Body of pancreas (tissue), 4 donors: ENCODE data around the gene KIF16B. TPM values are rescaled to one million over a fixed set of nuclear protein-coding genes. Genes with fewer than 3 reads are reported as not detected.
"Not testable (repeated sequence)": the region's sequence is repeated elsewhere in the genome, so short reads cannot be mapped to it uniquely, and the experiment has no call there.

ENCODE experiments used
- ATAC-seq: fragments of 150-250 bp; one replicate; pipeline ENCODE4 v1.9.1; 2016
- DNase-seq, 4 donors: peaks; one replicate each; pipeline ENCODE4 v3.0.0-alpha.2; 2019
- H3K27ac ChIP-seq, 4 donors: fragments of 200-600 bp; sonication (generic); 1 replicate in 3 of 4; 2 replicates in 1 of 4; pipeline versions ENCODE4 v1.5.1 to v1.6.1; 2016 to 2019; ENCODE audit warnings: mild to moderate bottlenecking in 1 of 4, mixed read lengths in 1 of 4, moderate library complexity in 1 of 4
- H3K27me3 ChIP-seq, 2 donors: fragments of 200-600 bp; sonication (generic); one replicate each; pipeline ENCODE4 v1.6.0; 2016; ENCODE audit warnings: mild to moderate bottlenecking in 1 of 2
- H3K36me3 ChIP-seq, 2 donors: fragments of 200-600 bp; sonication (generic); replicated peaks in 1 of 2; 2 replicates each; pipeline ENCODE4 v1.5.1; 2016; ENCODE audit warnings: low read depth in 2 of 2; ENCODE audit not compliant: insufficient read depth in 1 of 2
- H3K4me1 ChIP-seq: fragments of 200-600 bp; sonication (generic); one replicate; pipeline ENCODE4 v1.6.0; 2016
- H3K4me3 ChIP-seq, 2 donors: fragments of 200-600 bp; sonication (generic); 1 replicate in 1 of 2; 2 replicates in 1 of 2; pipeline ENCODE4 v1.5.1; 2016 to 2019
- H3K9me3 ChIP-seq, 3 donors: fragments of 200-600 bp; sonication (generic); 1 replicate in 2 of 3; 2 replicates in 1 of 3; pipeline ENCODE4 v1.5.1; 2016
- CTCF ChIP-seq, 7 experiments: fragments of 450-650 bp in 4 of 7; fragments of 200-600 bp in 3 of 7; sonication (generic) in 3 of 7; IDR thresholded peaks; one replicate each; pipeline ENCODE4 v1.5.1; 2016 to 2019; ENCODE audit warnings: antibody characterized with exemption in 7 of 7
- POLR2A ChIP-seq, 3 donors: fragments of 450-650 bp; IDR thresholded peaks; one replicate each; pipeline ENCODE4 v1.6.1; 2016; ENCODE audit warnings: antibody characterized with exemption in 3 of 3, mild to moderate bottlenecking in 2 of 3
- WGBS, 2 donors: methylation state at CpG; one replicate each; pipeline ENCODE4 v1.1.5; 2017; 5-methylcytosine and 5-hydroxymethylcytosine counted together
- intact Hi-C: fragments of 100-400 bp; cut with DNase I; formaldehyde crosslinking; loops from one replicate; pipeline ENCODE4 v1.15.1; 2023
- total RNA-seq, 2 donors: library from RNA; depleted of rRNA; stranded (reverse); fragments of >200 nt; gene quantifications; one replicate each; pipeline ENCODE4 v1.1.0, GENCODE V29; 2016

Gene KIF16B
- total RNA-seq, 2 donors from 2014 or later: 13.7 to 55.0 TPM

DNA sequence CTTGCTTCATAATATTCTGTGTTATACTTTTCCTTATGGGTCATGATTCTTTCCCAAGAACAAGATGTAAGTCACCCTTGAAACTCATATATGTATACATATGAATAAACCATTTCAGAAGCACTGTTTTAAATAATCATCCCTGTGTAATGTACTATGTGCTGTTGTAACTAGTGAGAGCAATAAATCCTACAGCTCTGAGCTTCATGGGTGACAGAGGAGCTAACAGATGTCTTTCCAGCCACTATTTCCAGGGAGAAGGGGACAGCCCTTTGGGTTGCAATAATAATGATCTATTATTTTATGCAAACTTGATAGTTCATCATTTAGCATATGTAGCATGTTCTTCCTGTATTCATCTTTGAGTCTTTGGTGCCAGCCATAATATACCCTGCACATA, 342.8 kb downstream of the KIF16B start:
- intact Hi-C loops: no loop called here
- Histone ChIP-seq H3K4me3 (no peak overlapping the region), H3K27ac (no peak overlapping the region), H3K4me1 (no peaks in the 10 kb centered on the region), H3K27me3 (no peaks in the 10 kb centered on the region), H3K9me3 (no peaks in the 10 kb centered on the region), H3K36me3 (no peaks in the 10 kb centered on the region)
- DNase-seq (no peak), ATAC-seq (no peak)
- TF ChIP-seq POLR2A (IDR thresholded peaks at IDR 0.05) (no peak), CTCF (IDR thresholded peaks at IDR 0.05) (no peak)

GRCh38 chr20:16229813-16230212, 343.4 kb downstream of the KIF16B start:
- intact Hi-C loops: no loop called here
- no peak for ATAC-seq
- H3K36me3 ChIP-seq: no peaks in the 10 kb centered on the region
- no peak overlapping the region for H3K27ac ChIP-seq
- H3K27me3 ChIP-seq: no peaks in the 10 kb centered on the region
- no peak for DNase-seq
- 91 to 100% methylated on average over 1 of the region's 1 CpG for WGBS, 2 donors
- H3K4me3 ChIP-seq: no peak overlapping the region
- no peaks in the 10 kb centered on the region for H3K9me3 ChIP-seq
- TF ChIP-seq POLR2A (IDR thresholded peaks at IDR 0.05) (no peak), CTCF (IDR thresholded peaks at IDR 0.05) (no peak)
- no peaks in the 10 kb centered on the region for H3K4me1 ChIP-seq

- no peaks in the 10 kb centered on the region for H3K4me1 ChIP-seq
- H3K4me3 ChIP-seq: no peak overlapping the region
- no peaks in the 10 kb centered on the region for H3K36me3 ChIP-seq
- intact Hi-C loops: no loop called here
- no peaks in the 10 kb centered on the region for H3K9me3 ChIP-seq
- no peak for DNase-seq
- TF ChIP-seq POLR2A (IDR thresholded peaks at IDR 0.05): no peak
- 72 to 78% methylated on average over 4 of the region's 4 CpGs for WGBS, 2 donors
- H3K27ac ChIP-seq: no peak overlapping the region
- H3K27me3 ChIP-seq: no peaks in the 10 kb centered on the region
- ATAC-seq: no peak
Observed at GRCh38 chr20:16228722-16229121, 344.5 kb downstream of the KIF16B start.

- H3K4me3 ChIP-seq, intact Hi-C loops, ATAC-seq: not testable (repeated sequence)
Observed at GRCh38 chr20:16226961-16227360, 346.3 kb downstream of the KIF16B start.

GRCh38 chr20:16224836-16225235, 348.4 kb downstream of the KIF16B start:
- H3K27me3 ChIP-seq: no peaks in the 10 kb centered on the region
- H3K27ac ChIP-seq: no peak overlapping the region
- intact Hi-C loops: no loop called here
- DNase-seq: no peak
- 43 to 44% methylated on average over 3 of the region's 3 CpGs for WGBS, 2 donors
- H3K9me3 ChIP-seq: peaks cover 0 to 4% (median 0%) of the 10 kb centered on the region in 3 donors
- TF ChIP-seq POLR2A (IDR thresholded peaks at IDR 0.05) (no peak), CTCF (IDR thresholded peaks at IDR 0.05) (no peak)
- H3K4me3 ChIP-seq: no peak overlapping the region
- no peaks in the 10 kb centered on the region for H3K36me3 ChIP-seq
- no peak for ATAC-seq
- H3K4me1 ChIP-seq: no peaks in the 10 kb centered on the region

More at GRCh38 chr20:16226961-16227360, 346.3 kb downstream of the KIF16B start:
- not testable (repeated sequence) for H3K36me3 ChIP-seq, H3K27ac ChIP-seq, H3K4me1 ChIP-seq, H3K9me3 ChIP-seq, DNase-seq, H3K27me3 ChIP-seq
- WGBS, 2 donors: no CpG with 5 or more reads among the region's 27 CpGs

DNA sequence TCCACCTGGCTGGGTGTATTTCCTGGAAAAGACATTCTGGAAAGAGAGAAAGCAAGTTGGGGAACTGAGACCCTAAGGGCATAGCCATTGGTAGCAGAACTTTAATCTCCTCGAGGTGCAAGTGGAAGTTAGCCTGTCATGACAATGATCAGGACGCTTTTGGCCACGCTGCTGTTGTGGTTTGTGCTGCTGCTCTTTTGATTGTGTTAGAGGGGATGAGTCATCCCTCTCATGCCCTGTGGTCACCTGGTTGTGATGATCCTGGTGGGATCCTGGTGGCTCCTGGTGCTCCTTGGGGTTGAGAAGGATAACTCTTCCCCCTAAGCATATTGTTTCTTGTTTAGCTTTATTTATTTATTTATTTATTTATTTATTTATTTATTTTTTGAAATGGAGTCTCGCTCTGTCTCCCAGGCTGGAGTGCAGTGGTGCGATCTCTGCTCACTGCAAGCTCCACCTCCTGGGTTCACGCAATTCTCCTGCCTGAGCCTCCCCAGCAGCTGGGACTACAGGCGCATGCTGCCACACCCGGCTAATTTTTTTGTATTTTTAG, 350.3 kb downstream of the KIF16B start:
- 79 to 88% methylated on average over 8 of the region's 8 CpGs for WGBS, 2 donors

More for the DNA sequence above, 350.3 kb downstream of the KIF16B start:
- no peak overlapping the region for H3K27ac ChIP-seq
- no peaks in the 10 kb centered on the region for H3K36me3 ChIP-seq
- no peak for TF ChIP-seq POLR2A (IDR thresholded peaks at IDR 0.05)
- no peak for TF ChIP-seq CTCF (IDR thresholded peaks at IDR 0.05)
- DNase-seq (no peak), ATAC-seq (no peak)
- intact Hi-C loops: no loop called here
- H3K4me1 ChIP-seq: no peaks in the 10 kb centered on the region
- H3K4me3 ChIP-seq: no peak overlapping the region
- no peaks in the 10 kb centered on the region for H3K27me3 ChIP-seq
- H3K9me3 ChIP-seq: peaks cover 0 to 4% (median 0%) of the 10 kb centered on the region in 3 donors
